HCT116 (cell line): ENCODE data around the gene TYRO3. TPM values are rescaled to one million over a fixed set of nuclear protein-coding genes. Genes with fewer than 3 reads are reported as not detected.

Source experiments
- ATAC-seq: fragments of 200-7000 bp; cut with Tn5 transposase; 2 replicates; pipeline ENCODE4 v1.9.1; 2020; ENCODE audit warnings: mild to moderate bottlenecking, moderate library complexity
- BruUV-seq: library from RNA; stranded (reverse); fragments of 400-500 nt; replicated peaks from 2 replicates; lab custom pipeline; 2021; lab: Mats Ljungman, UMichigan
- CTCF ChIA-PET: fragments of 300-600 bp; sonication (Branson Sonifier 250); formaldehyde crosslinking; loops from one replicate; lab custom pipeline; 2021; ENCODE audit warnings: antibody characterized with exemption; lab: Charles Lee
- POLR2A ChIA-PET: fragments of 300-600, 350-600 bp; sonication (Branson Sonifier 250); formaldehyde crosslinking; loops from one replicate; lab custom pipeline; 2021; ENCODE audit warnings: antibody characterized with exemption; lab: Charles Lee
- RAD21 ChIA-PET, 2 experiments: fragments of 300-600 bp; sonication (Branson Sonifier 250); formaldehyde crosslinking; loops; one replicate each; lab custom pipeline; 2023; ENCODE audit warnings: low total read pairs in 2 of 2; ENCODE audit not compliant: uncharacterized antibody in 2 of 2, unreplicated experiment in 2 of 2, low non-redundant PET in 1 of 2; lab: Charles Lee
- DNase-seq: peaks from one replicate; pipeline ENCODE4 v3.0.0-alpha.2; 2010; ENCODE audit warnings: low read depth, low spot score
- H2AFZ ChIP-seq: fragments of 200-600 bp; shearing (Covaris generic), sonication (generic); 2 replicates; pipeline ENCODE4 v1.6.1; 2017; ENCODE audit warnings: low read depth, mixed run types, mixed read lengths, antibody characterized with exemption, low read length; ENCODE audit not compliant: poor library complexity, severe bottlenecking
- H3K27ac ChIP-seq: 2 replicates; pipeline ENCODE4 v1.5.1; 2012; ENCODE audit warnings: low read depth, low read length
- H3K27me3 ChIP-seq: fragments of 200-600 bp; sonication (generic); 2 replicates; pipeline ENCODE4 v1.6.1; 2016; ENCODE audit warnings: mixed run types, low read length, mixed read lengths; ENCODE audit not compliant: insufficient read depth
- H3K36me3 ChIP-seq, 2 experiments: fragments of 200-500 bp in 1 of 2; fragments of 200-600 bp in 1 of 2; sonication (Bioruptor generic) in 1 of 2; sonication (generic) in 1 of 2; 2 replicates each; pipeline versions ENCODE4 v1.5.1 to v1.6.1; 2014 to 2016; ENCODE audit warnings: low read length in 2 of 2, inconsistent platforms in 1 of 2, mixed read lengths in 1 of 2, mixed run types in 1 of 2; ENCODE audit not compliant: insufficient read depth in 2 of 2, control insufficient read depth in 1 of 2
- H3K4me1 ChIP-seq, 2 experiments: fragments of 200-600 bp in 1 of 2; sonication (generic) in 1 of 2; 2 replicates each; pipeline versions ENCODE4 v1.5.1 to v1.6.1; 2012 to 2017; ENCODE audit warnings: low read length in 2 of 2, inconsistent platforms in 1 of 2, mild to moderate bottlenecking in 1 of 2, mixed read lengths in 1 of 2, mixed run types in 1 of 2, moderate library complexity in 1 of 2; ENCODE audit not compliant: insufficient read depth in 2 of 2, control insufficient read depth in 1 of 2
- H3K4me2 ChIP-seq: fragments of 200-600 bp; sonication (generic); 2 replicates; pipeline ENCODE4 v1.6.1; 2017; ENCODE audit warnings: mixed run types, low read length, mixed read lengths
- H3K4me3 ChIP-seq, 2 experiments: fragments of 200-600 bp in 1 of 2; sonication (generic) in 1 of 2; replicated peaks in 1 of 2; 2 replicates each; pipeline ENCODE4 v1.5.1; 2011 to 2016; ENCODE audit warnings: low read length in 2 of 2, control low read depth in 1 of 2, low read depth in 1 of 2, mild to moderate bottlenecking in 1 of 2, mixed read lengths in 1 of 2, mixed run types in 1 of 2
- H3K79me2 ChIP-seq: fragments of 200-600 bp; sonication (generic); 2 replicates; pipeline ENCODE4 v1.6.1; 2017; ENCODE audit warnings: mild to moderate bottlenecking, mixed run types, low read length, moderate library complexity, mixed read lengths; ENCODE audit not compliant: insufficient read depth
- H3K9ac ChIP-seq: fragments of 200-600 bp; sonication (generic); 2 replicates; pipeline ENCODE4 v1.6.1; 2016; ENCODE audit warnings: low read length, mixed read lengths
- H3K9me2 ChIP-seq: fragments of 200-600 bp; sonication (generic), shearing (Covaris generic); 2 replicates; pipeline ENCODE4 v1.6.1; 2017; ENCODE audit warnings: mixed run types, mild to moderate bottlenecking, moderate library complexity; ENCODE audit not compliant: insufficient read depth
- H3K9me3 ChIP-seq, 2 experiments: fragments of 200-500 bp in 1 of 2; fragments of 200-600 bp in 1 of 2; sonication (Bioruptor generic) in 1 of 2; sonication (generic) in 1 of 2; 2 replicates each; pipeline ENCODE4 v1.6.1; 2014 to 2017; ENCODE audit warnings: low read length in 2 of 2, mixed read lengths in 2 of 2, inconsistent platforms in 1 of 2, low read depth in 1 of 2, mild to moderate bottlenecking in 1 of 2, mixed run types in 1 of 2, moderate library complexity in 1 of 2; ENCODE audit not compliant: control insufficient read depth in 1 of 2, insufficient read depth in 1 of 2
- H4K20me1 ChIP-seq: fragments of 200-600 bp; sonication (generic), shearing (Covaris generic); 2 replicates; pipeline ENCODE4 v1.6.1; 2017; ENCODE audit warnings: mixed run types, mild to moderate bottlenecking, moderate library complexity; ENCODE audit not compliant: insufficient read depth
- CBX3 ChIP-seq: IDR thresholded peaks from 2 replicates; pipeline ENCODE4 v1.6.1; 2012; ENCODE audit warnings: low read depth
- ELF1 ChIP-seq: IDR thresholded peaks from 2 replicates; pipeline ENCODE4 v1.6.1; 2012; ENCODE audit warnings: low read depth, borderline replicate concordance
- REST ChIP-seq: IDR thresholded peaks from 2 replicates; pipeline ENCODE4 v1.6.1; 2012; ENCODE audit warnings: low read depth
- SIN3A ChIP-seq: IDR thresholded peaks from 2 replicates; pipeline ENCODE4 v1.6.1; 2012; ENCODE audit warnings: low read depth
- SRF ChIP-seq: IDR thresholded peaks from 2 replicates; pipeline ENCODE4 v1.6.1; 2012; ENCODE audit warnings: low read depth
- ZBTB33 ChIP-seq: IDR thresholded peaks from 2 replicates; pipeline ENCODE4 v1.6.1; 2011; ENCODE audit warnings: mild to moderate bottlenecking, low read length, moderate library complexity; ENCODE audit not compliant: insufficient replicate concordance; ENCODE audit errors: extremely low read depth
- intact Hi-C: fragments of 100-400 bp; cut with micrococcal nuclease; formaldehyde crosslinking; loops from 2 replicates; pipeline ENCODE4 v1.10.0; 2022
- total RNA-seq: library from RNA; stranded (reverse); gene quantifications from one replicate; pipeline ENCODE4 v1.2.1, GENCODE V29; 2021; ENCODE audit not compliant: unreplicated experiment

Gene TYRO3
- total RNA-seq, 1 experiment from 2014 or later, result 34.6 TPM

- H3K4me2 ChIP-seq, result no peak overlapping the region
- H3K79me2 ChIP-seq, result no peaks in the 10 kb centered on the region
- RAD21 ChIA-PET, result no interaction called here
- BruUV-seq, result no TSS peak
- no peak overlapping the region for H3K4me3 ChIP-seq
- H3K9me2 ChIP-seq, result no peaks in the 10 kb centered on the region
- no peaks in the 10 kb centered on the region for H4K20me1 ChIP-seq
- TF ChIP-seq CBX3 (no peak), SIN3A (no peak), SRF (no peak), ELF1 (no peak), ZBTB33 (no peak), REST (no peak)
- POLR2A ChIA-PET, result no interaction called here
- CTCF ChIA-PET, result no interaction called here
- no peak overlapping the region for H2AFZ ChIP-seq
- no peaks in the 10 kb centered on the region for H3K27me3 ChIP-seq
- H3K4me1 ChIP-seq, result peaks cover 0 to 5% of the 10 kb centered on the region in 2 experiments; a peak in 1 of 4 replicates
- H3K27ac ChIP-seq, result no peak overlapping the region
- no peak for ATAC-seq
- H3K9me3 ChIP-seq, result no peaks in the 10 kb centered on the region
- H3K9ac ChIP-seq, result no peak overlapping the region
- DNase-seq, result no peak
- intact Hi-C loops, result loop anchor here (10.0 kb wide), 1 partner anchor 80 kb away; no protein-coding TSS in a partner anchor
- peaks cover 2 to 17% of the 10 kb centered on the region in 2 experiments; a peak in 1 of 4 replicates for H3K36me3 ChIP-seq
These were observed 6.0 kb downstream of the TYRO3 start for GRCh38 chr15:41564960-41565502.
